Activated CD4-positive, alpha-beta T cell treated with anti-CD3 and anti-CD28 coated beads for 48 hours (primary cell): ENCODE data around the gene TNFRSF25.

ENCODE experiments used
- DNase-seq: peaks from one replicate; pipeline ENCODE4 v3.0.0-alpha.2; 2020

TNFRSF25 gene, protein sequence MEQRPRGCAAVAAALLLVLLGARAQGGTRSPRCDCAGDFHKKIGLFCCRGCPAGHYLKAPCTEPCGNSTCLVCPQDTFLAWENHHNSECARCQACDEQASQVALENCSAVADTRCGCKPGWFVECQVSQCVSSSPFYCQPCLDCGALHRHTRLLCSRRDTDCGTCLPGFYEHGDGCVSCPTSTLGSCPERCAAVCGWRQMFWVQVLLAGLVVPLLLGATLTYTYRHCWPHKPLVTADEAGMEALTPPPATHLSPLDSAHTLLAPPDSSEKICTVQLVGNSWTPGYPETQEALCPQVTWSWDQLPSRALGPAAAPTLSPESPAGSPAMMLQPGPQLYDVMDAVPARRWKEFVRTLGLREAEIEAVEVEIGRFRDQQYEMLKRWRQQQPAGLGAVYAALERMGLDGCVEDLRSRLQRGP

GRCh38 chr1:6466023-6466422 lies at the start of gene TNFRSF25:
Gene TNFRSF25, minus strand, starts transcription at chr1:6466173. Its CDS starts 66 bp downstream, at chr1:6466107.
- DNase-seq: peak; percentile 66

DNA sequence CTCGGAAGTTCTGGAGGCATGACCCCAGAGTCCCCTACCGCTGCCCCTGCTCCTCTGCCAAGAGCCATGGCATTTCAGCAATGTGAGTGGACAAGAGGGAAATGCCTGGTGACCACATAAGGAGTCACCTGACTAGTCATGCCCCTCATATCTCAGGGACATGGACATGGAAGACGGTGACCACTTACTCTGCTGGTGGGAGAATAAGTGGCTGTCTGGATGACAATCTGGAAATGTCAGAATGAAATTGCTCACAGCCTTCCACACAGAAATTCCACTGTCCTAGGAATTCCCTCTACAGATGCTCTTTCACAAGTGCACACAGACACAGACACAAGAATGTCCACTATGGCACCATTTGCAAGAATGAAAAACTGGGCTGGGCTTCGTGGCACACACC lies 49.8 kb upstream of the TNFRSF25 start:
- DNase-seq: no peak

GRCh38 chr1:6513320-6513801 lies 47.4 kb upstream of the TNFRSF25 start:
- no peak for DNase-seq

GRCh38 chr1:6512908-6513280 lies 46.9 kb upstream of the TNFRSF25 start:
- DNase-seq: no peak

DNA sequence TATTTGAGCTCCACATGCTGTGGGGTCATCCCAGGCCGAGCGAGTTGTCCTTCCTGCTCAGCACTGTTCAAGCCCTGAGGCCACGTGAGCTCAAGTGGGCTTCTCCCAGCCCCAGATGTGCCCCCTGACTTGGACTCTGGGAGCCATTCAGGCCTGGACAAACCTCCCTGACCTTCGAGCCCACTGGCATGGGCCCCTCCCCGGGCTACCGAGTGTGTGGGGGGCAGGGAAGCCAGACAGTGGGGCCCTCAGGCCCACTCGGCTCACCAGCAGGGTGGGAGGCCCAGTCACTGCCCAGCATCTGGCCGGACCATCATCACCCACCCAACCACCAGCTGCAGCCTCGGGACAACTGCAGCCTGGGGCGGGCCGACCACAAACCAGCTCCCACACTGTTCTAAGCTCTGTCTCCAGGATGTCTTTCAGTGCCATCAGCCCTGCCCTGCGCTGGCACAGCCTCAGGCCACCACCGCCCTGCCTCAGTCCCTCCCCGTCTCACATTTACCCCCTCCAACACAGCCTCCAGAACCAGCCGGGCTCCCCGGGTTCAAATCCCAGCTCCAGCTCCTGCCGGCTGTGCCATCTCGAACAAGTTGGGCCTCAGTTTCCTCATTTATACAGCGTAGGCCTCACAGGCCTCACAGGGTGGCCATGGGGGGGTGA lies 46.4 kb upstream of the TNFRSF25 start:
- no peak for DNase-seq

GRCh38 chr1:6511561-6512244 lies 45.7 kb upstream of the TNFRSF25 start:
- DNase-seq: no peak

DNA sequence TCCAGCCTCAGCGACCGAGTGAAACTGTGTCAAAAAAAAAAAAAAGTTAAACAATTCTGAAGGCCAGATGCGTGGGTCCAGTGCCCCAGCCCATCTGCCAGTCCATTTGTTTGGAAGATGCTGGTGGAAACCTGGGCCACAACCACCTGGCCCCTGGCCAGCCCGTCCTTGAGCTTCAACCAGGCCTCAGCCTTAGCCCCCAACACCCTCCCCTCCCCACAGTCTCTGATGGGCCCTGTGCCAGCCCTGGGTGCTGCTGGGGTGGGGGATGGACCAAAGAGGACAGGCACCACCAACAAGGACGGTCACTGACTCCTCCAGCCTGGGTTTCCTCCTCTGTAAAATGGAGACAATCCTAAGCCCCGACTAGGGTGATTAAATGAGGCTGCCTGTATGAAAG lies 45.1 kb upstream of the TNFRSF25 start:
- no peak for DNase-seq

- no peak for DNase-seq
These were observed 44.5 kb upstream of the TNFRSF25 start for GRCh38 chr1:6510493-6510892.

DNA sequence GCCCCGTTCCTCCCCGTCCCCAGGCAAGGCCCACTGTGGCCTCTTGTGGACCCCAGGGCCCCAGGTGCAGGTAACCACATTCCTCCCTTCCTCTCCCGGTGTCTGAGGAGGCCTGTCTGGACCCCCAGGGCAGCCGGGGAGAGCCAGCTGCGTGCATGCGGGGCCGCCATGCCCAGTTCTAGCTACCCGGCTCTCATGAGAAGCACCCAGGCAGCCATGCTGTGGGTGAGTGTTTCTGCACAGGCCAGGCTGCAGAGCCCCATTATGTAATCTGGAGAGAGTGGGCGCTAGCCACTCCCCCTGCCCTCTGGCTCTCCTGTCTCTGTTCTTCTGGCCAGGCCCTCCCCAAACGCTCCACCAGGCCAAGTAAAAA lies 43.9 kb upstream of the TNFRSF25 start:
- DNase-seq: no peak

DNA sequence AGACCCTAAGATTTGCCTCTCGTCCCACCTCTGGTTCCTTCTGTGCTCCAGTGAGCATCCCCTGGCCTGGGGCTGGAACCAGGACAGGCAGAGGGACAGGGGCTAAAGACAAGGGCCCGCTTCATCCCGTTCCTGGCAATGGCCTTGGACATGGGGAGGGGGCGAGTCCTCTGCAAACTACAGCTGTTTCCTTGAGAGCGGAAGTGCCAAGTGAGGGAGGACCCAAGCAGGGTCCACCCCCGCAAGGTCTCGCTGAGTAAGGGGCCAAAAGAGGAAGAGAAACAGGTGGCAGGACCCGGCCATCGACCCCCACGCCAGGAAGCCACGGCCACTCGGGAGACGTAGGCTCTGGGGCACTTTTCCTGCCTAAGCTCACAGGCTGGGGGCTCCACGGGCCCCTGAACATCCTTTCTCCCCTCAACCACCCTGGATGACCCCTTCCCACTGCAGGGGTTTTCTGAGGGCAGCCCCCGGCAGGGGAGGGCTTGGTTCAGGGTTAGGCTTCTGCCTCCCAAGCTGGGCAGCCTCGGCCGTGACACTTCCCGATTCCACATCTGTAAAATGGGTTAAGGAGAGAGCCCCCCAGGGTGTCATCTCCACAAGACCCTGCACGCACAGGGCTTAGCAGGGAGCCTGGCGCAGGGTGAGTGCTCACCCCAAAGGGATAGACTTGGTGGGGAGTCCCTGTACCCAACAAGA lies 43.4 kb upstream of the TNFRSF25 start:
- DNase-seq: no peak

GRCh38 chr1:6508816-6509189 lies 42.8 kb upstream of the TNFRSF25 start:
- DNase-seq: no peak

- DNase-seq: no peak
These were observed 42.3 kb upstream of the TNFRSF25 start for GRCh38 chr1:6508154-6508815.

GRCh38 chr1:6507461-6507911 lies 41.5 kb upstream of the TNFRSF25 start:
- no peak for DNase-seq

DNA sequence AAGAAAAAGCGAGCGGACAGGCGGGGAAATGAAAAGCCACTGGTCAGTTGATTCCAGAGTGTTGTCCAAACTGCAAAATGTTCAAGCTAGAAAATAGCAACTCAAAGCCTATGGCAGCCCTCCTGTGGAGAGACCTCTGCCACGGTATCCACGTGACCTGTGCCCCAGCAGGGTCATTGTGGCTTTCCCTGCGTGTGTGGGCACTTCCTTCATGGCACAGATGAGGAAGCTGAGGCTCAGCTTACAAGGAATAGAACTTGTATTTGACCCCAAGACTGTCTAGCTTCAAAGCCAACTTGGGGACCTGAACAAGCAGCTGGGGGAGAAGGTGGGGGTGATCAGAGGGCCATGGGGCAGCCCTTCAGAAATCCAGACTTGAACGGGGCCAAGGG lies 41.1 kb upstream of the TNFRSF25 start:
- no peak for DNase-seq

GRCh38 chr1:6506210-6507036 lies 40.5 kb upstream of the TNFRSF25 start:
- DNase-seq: no peak

DNA sequence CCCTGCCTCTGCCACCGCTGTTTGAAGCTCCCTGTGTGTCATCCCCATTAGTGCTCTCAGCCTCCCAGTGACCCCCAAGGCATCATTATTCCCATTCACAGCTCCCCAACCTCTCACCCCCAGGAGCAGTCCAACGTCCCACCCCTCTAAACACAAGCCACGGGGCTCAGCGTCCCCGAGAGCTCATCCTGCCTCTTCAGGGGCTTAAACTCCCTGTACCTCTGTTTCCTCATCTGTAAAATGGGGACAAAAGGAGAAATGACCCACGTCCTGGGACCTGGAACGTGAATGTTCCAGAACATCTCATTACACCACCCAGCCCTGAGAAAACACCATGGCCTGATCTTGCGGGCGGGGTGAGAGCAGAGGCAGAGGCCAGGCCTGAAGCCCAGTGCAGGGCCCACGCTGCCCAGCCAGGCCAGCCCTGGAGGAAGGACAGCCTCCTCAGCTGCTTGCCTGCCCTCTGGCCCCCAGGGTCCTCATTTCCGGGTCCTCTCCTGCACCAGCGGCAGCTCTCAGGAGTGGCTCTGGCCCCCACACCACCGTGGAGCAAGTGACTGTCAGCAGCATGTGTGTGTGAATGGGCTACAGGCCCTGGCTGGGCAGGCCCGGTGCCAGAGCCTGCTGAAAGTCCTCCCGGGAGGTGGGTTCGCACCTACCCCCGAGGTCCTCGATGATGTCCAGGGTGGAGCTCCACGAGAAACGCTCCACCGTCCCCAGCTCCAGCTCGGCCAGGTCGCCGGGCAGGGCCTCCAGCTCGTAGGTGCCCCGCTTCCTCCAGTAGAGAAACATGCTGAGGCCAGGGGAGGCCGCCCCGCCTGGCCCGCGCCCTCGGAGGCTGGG lies 39.6 kb upstream of the TNFRSF25 start:
- DNase-seq: no peak

- DNase-seq: no peak
These were observed 38.9 kb upstream of the TNFRSF25 start for GRCh38 chr1:6504887-6505286.

GRCh38 chr1:6503884-6504602 lies 38.1 kb upstream of the TNFRSF25 start:
- no peak for DNase-seq

DNA sequence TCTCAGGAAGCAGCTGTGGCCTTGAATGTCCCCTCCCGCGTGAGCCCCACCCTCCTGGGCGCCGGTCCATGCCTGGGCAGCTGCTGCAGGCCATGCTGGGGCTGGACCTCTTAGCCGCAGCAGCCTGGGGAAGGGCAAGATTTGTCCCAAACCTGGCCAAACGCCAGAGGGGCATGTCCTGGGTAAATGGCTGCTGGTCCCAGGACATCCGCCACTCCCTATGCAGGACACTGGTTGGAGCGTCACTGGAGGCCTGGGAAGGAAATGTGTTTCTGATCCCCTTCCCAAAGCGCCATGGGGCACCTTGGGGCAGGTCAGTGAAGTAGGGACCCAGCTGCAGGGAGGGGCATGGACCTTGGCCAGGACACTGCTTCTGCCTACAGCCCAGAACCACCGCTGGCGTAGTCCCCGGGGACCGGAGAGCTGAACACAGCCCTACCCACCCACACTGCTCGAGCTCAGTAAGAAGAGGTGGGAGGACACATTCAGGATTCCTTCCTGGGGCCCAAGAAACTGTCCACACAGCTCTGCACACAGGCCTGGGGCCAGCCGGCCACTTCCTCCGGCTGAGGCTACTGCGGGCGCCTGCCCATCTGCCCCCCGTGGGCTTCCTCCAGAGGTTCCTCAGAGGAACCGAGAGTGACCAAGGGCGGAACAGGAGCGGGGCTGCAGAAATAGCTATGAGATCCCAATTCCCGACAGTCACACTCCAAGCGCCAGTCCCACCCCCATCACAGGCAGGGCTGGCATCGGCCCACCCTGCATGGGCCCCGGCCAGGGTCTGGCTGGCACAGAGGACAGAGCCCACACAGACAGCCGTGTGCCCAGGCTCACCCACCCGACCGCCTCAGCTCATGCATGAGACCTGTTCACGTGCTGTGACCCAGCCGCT lies 36.3 kb upstream of the TNFRSF25 start:
- DNase-seq: no peak
